DMS114 treated with DMSO at 0.1 percent for 48 hours (cell line): Measurements from ENCODE around the gene MUC12.
"Not testable (repeated sequence)": the region's sequence is repeated elsewhere in the genome, so short reads cannot be mapped to it uniquely, and the experiment has no call there.

ENCODE experiments used
- DNase-seq: peaks from one replicate; lab custom pipeline; 2025; ENCODE audit not compliant: unreplicated experiment; lab: John Stamatoyannopoulos, UW

MUC12 gene

GRCh38 chr7:100984241-100984918 lies 15.0 kb downstream of the MUC12 start:
- not testable (repeated sequence) for DNase-seq

GRCh38 chr7:100985033-100985797 lies 15.8 kb downstream of the MUC12 start:
- not testable (repeated sequence) for DNase-seq

GRCh38 chr7:100991631-100992030 lies 22.3 kb downstream of the MUC12 start:
- no peak for DNase-seq

- DNase-seq = not testable (repeated sequence)
Observed at GRCh38 chr7:100992280-100992679, 22.9 kb downstream of the MUC12 start.

- not testable (repeated sequence) for DNase-seq
Observed at GRCh38 chr7:100994671-100995070, 25.3 kb downstream of the MUC12 start.

GRCh38 chr7:100998530-100998929 lies 29.2 kb downstream of the MUC12 start:
- not testable (repeated sequence) for DNase-seq

GRCh38 chr7:100999334-100999733 lies 30.0 kb downstream of the MUC12 start:
- DNase-seq = not testable (repeated sequence)

- not testable (repeated sequence) for DNase-seq
Observed at GRCh38 chr7:101000025-101000424, 30.7 kb downstream of the MUC12 start.

GRCh38 chr7:101002333-101002732 lies 33.0 kb downstream of the MUC12 start:
- DNase-seq = not testable (repeated sequence)

- not testable (repeated sequence) for DNase-seq
Observed at GRCh38 chr7:101007361-101007760, 38.0 kb downstream of the MUC12 start.

GRCh38 chr7:101009629-101010028 lies 40.3 kb downstream of the MUC12 start:
- no peak for DNase-seq

- no peak for DNase-seq
Observed at GRCh38 chr7:101012931-101013330, 43.6 kb downstream of the MUC12 start.

GRCh38 chr7:101015626-101016025 lies 46.3 kb downstream of the MUC12 start:
- no peak for DNase-seq

- DNase-seq = no peak
Observed at GRCh38 chr7:101017064-101017777, 47.9 kb downstream of the MUC12 start.

- no peak for DNase-seq
Observed at GRCh38 chr7:101018271-101019167, 49.2 kb downstream of the MUC12 start.

- no peak for DNase-seq
Observed at GRCh38 chr7:101020444-101020843, 51.1 kb downstream of the MUC12 start.

- no peak for DNase-seq
Observed at GRCh38 chr7:101021703-101022102, 52.3 kb downstream of the MUC12 start.

- DNase-seq = no peak
Observed at GRCh38 chr7:101023839-101024238, 54.5 kb downstream of the MUC12 start.

GRCh38 chr7:101031082-101031481 lies 61.7 kb downstream of the MUC12 start:
- no peak for DNase-seq

GRCh38 chr7:101035941-101036340 lies 66.6 kb downstream of the MUC12 start:
- DNase-seq = no peak

GRCh38 chr7:101041283-101041682 lies 71.9 kb downstream of the MUC12 start:
- not testable (repeated sequence) for DNase-seq
